GM21529 (cell line): ENCODE measurements around the gene NLGN3.

Experiments used
- ATAC-seq: cut with Tn5 transposase; IDR thresholded peaks from one replicate; pipeline ENCODE4 v1.9.1; 2021; ENCODE audit not compliant: unreplicated experiment

The NLGN3 gene

GRCh38 chrX:71210816-71211215, 66.2 kb downstream of the NLGN3 start:
- no peak for ATAC-seq

DNA sequence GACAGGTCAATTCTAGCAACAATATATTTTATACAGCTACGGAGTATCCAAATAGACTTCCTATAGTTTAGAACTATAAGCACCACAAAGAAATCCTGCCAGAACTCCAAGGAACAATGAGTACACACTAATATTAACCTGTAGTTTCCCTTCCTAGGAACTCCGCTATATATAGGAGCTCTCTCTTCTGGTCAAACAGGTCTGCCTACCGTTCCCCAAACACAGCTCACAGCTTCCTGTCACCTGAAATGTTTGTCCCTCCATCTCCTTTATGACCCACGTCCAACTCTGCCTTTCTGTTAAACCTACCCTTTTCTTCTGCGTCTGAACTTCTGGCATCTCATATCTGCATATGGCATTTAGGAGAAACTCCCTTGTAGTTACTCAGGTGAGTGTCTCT, 67.9 kb downstream of the NLGN3 start:
- ATAC-seq, result no peak

GRCh38 chrX:71214152-71214551, 69.5 kb downstream of the NLGN3 start:
- no peak for ATAC-seq

- no peak for ATAC-seq
Measured at GRCh38 chrX:71214604-71215337, 70.1 kb downstream of the NLGN3 start.

GRCh38 chrX:71215338-71215912, 70.8 kb downstream of the NLGN3 start:
- ATAC-seq, result no peak

GRCh38 chrX:71216485-71216884, 71.8 kb downstream of the NLGN3 start:
- ATAC-seq, result no peak

- ATAC-seq, result no peak
Measured at GRCh38 chrX:71217298-71217697, 72.7 kb downstream of the NLGN3 start.
